Right kidney (tissue), 1 donor: Measurements from ENCODE around the gene CPNE7.

Experiments
- DNase-seq: peaks from one replicate; pipeline ENCODE4 v3.0.0-alpha.2; 2016

The CPNE7 gene

GRCh38 chr16:89549007-89549700 lies 26.4 kb upstream of the CPNE7 start:
- no peak for DNase-seq

GRCh38 chr16:89550421-89551007 lies 25.0 kb upstream of the CPNE7 start:
- no peak for DNase-seq

GRCh38 chr16:89552329-89552728 lies 23.2 kb upstream of the CPNE7 start:
- no peak for DNase-seq

- no peak for DNase-seq
Observed at GRCh38 chr16:89552913-89553312, 22.6 kb upstream of the CPNE7 start.

DNA sequence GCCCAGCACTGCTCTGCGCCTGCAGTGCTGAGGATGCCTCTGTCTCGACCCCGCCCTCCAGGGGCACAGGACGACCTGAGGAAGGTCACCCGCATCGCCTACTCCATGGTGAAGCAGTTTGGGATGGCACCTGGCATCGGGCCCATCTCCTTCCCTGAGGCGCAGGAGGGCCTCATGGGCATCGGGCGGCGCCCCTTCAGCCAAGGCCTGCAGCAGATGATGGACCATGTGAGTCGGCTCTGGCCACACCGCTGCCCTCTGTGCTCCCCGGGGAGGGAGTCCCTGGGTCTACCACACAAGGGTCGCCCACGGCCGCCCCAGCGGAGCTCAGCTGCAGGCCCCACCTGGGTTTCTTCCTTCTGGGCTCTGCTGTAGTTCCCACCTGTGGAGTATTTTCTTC lies 21.8 kb upstream of the CPNE7 start:
- DNase-seq = no peak

DNA sequence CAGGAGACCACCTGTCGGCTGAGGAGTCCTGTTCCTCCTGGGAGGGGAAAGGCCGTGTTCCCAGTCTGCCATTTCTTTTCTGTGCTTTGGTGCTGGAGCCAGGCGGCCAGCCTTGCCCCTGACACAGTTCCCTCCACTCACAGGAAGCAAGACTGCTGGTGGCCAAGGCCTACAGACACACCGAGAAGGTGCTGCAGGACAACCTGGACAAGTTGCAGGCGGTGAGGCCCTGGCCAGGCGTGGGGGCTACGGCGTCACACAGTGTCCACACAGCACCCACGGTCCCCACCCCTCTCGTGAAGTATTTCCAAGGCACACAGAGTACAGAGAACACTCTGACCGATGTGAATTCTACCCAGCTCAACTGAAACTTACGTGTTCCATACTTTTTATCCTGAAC lies 21.2 kb upstream of the CPNE7 start:
- DNase-seq = no peak

DNA sequence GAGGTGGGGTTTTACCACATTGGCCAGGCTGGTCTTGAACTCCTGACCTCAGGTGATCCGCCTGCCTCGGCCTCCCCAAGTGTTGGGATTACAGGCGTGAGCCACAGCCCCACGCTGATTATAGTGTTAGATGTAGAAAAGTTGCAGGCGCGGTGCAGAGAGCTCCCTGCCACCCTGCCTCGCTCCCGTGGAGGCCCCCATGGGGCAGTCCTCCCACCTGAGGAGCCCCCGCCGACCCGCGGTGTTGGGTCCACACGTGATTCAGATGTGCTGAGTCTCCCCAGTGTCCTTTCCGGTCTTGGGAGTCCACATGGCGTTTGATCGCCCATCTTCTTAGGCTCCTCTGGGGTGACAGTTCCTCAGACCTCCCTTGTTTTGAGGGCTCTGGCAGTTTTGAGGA lies 20.3 kb upstream of the CPNE7 start:
- no peak for DNase-seq

- no peak for DNase-seq
Observed at GRCh38 chr16:89555780-89556179, 19.8 kb upstream of the CPNE7 start.

- peak; percentile 47 for DNase-seq
Observed at GRCh38 chr16:89556750-89557689, 18.5 kb upstream of the CPNE7 start.

DNA sequence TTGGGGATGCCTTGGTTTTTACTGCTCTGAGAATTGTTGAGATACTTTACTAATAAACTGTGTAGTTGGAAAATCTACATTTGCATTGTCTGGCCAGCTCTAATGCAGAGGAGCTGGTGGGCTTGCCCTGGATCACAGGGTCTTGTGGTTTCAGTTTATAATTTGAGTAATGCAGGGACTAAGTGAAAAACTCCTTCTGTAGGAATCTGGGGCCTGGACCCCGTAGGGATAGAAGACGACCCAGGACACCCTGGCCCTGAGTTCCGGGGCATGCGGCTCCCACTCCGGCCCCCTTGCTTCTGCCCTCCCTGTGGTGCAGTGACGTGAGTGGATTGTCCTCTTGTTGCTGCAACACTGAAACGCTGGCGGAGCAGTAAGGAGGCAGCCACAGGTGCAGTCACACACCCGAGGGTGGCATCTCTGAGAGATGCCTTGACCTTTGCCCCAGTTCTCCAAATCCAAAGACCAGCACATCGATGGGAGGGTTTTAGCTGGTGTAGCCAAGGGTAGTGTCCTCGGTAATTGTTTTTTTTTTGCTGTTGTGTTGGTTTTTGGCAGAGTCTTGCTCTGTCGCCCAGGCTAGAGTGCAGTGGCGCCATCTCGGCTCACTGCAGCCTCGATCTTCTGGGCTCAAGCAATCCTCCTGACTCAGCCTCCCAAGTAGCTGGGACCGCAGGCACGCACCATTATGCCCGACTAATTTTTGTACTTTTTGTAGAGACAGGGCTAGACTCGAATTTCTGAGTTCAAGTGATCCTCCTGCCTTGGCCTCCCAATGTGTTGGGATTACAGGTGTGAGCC lies 17.7 kb upstream of the CPNE7 start:
- DNase-seq = no peak

DNA sequence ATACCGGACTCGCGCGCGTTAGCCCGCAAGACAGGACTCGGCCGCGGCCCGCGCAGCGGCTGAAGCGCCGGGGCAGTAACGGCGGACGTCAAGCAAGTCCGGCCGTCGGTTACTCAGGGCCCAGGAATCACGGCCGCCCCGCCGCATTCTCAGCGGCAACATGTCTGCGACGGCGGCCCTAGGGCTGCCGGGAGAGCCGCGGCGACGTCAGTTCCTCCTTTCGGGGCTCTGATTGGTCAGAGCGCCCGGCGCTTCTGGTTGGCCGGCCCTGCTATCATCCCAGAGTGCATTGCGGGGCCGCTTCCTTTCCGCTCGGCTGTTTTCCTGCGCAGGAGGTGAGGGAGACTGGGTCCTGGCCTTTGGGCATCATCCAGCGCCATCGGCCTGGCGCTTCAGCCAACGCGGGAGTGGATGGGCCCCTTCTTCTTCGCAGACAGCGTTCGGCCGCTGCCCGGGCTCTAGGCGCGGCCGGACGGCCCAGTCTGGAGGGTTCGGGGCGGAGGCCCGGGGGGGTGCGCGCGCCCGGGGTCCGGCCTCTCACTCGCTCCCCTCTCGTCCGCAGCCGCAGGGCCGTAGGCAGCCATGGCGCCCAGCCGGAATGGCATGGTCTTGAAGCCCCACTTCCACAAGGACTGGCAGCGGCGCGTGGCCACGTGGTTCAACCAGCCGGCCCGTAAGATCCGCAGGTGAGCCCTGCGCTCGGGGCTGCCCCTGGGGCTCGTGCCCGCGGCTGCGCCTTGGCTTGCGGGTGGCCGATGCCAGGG lies 15.0 kb upstream of the CPNE7 start, which contains the start of gene RPL13:
Gene RPL13 (plus strand): TSS at position 305 of the 764 bp plus-strand sequence. CDS start 278 bp downstream, at position 583.
- peak; percentile 96 for DNase-seq

GRCh38 chr16:89561142-89561883 lies 14.2 kb upstream of the CPNE7 start:
- DNase-seq = no peak

GRCh38 chr16:89561884-89562599 lies 13.5 kb upstream of the CPNE7 start:
- no peak for DNase-seq

DNA sequence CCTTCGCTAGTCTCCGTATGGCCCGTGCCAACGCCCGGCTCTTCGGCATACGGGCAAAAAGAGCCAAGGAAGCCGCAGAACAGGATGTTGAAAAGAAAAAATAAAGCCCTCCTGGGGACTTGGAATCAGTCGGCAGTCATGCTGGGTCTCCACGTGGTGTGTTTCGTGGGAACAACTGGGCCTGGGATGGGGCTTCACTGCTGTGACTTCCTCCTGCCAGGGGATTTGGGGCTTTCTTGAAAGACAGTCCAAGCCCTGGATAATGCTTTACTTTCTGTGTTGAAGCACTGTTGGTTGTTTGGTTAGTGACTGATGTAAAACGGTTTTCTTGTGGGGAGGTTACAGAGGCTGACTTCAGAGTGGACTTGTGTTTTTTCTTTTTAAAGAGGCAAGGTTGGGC lies 12.6 kb upstream of the CPNE7 start:
- no peak for DNase-seq

DNA sequence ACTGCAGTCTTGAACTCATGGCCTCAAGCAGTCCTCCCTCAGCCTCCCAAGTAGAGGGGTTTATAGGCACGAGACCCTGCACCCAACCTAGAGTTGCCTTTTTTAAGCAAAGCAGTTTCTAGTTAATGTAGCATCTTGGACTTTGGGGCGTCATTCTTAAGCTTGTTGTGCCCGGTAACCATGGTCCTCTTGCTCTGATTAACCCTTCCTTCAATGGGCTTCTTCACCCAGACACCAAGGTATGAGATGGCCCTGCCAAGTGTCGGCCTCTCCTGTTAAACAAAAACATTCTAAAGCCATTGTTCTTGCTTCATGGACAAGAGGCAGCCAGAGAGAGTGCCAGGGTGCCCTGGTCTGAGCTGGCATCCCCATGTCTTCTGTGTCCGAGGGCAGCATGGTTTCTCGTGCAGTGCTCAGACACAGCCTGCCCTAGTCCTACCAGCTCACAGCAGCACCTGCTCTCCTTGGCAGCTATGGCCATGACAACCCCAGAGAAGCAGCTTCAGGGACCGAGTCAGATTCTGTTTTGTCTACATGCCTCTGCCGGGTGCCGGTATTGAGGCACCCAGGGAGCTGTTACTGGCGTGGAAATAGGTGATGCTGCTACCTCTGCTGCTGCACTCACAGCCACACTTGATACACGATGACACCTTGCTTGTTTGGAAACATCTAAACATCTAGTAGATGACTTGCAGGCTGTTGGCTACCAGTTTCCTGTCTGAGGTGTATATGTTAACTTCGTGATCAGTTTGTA lies 11.7 kb upstream of the CPNE7 start:
- no peak for DNase-seq

DNA sequence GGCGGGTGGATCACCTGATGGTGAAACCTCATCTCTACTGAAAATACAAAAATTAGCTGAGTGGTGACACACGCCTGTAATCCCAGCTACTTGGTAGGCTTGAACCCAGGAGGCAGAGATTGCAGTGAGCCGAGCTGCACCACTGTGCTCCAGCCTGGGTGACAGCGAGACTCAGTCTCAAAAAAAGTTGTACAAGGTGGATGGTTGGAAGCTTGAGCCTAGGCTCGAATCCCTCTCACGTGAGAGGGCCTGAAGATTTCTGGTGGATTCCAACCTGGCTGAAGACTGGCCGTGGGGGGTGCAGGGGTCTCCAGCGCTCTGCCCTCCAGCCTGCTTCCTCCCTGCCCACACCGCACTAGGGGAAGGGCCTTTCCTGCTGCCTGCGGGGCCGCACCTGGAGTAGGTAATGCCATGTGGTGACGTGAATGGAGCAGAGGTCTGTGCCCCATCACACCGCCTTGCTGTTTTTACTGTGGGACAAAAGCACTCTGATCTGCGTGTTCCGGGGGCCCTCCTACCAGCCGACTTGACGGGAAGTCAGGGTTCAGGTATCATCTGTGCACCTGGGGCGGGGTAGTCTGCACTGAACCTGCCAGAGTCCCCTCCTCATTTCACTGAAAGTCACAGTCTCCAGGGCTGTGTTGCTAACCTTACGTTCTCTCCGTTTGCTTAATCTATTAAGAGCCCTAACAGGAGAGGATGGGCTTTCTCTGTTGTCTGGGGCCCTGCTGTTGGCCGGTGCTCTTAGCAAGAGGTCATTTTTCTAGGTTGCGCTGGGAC lies 10.9 kb upstream of the CPNE7 start:
- DNase-seq = no peak

GRCh38 chr16:89565256-89565505 lies 10.4 kb upstream of the CPNE7 start:
- DNase-seq = no peak

DNA sequence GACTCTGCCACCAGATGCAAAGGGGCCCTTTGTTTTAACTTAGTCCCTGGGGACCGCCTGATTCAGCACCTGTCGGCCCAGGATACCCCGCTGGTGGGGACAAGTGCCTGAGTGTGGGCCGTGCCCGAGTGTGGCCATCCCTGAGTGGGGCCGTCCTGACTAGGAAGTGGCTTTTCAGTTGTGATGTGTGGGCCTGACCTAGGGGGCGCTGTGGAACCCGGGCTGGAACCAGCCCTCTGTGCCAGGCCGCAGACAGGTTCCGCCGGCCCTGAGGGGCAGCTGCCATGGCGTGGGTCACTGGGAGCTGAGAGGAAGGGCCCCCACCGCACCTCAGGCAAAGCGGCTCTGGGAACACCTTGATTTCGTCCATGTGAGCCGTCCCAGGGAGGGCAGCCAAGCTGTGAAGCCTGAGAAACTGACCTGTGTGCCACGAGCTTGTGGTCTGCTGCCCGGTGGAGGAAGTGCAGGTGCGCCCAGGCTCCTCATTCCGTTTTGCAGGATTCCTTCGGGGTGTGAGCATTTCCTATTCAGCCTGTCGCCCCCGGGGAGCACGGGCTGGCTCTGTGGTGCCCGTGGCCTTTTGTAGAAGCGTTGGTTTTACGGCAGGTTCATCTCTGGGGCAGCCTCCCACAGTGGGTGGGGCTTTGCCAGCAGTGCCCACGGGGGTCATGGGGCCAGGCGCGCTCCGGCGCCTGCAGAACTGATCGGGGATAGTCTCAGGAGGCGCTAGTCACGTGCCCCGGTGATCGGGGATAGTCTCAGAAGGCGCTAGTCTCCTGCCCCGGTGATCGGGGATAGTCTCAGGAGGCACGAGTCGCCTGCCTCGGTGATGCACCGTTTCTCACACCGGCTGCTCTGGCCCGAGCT lies 9.8 kb upstream of the CPNE7 start:
- DNase-seq = peak; percentile 74
